Large intestine (tissue), 3 donors: ENCODE results near the gene RPUSD4. TPM values are rescaled to one million over a fixed set of nuclear protein-coding genes. Genes with fewer than 3 reads are reported as not detected.

Source experiments
- DNase-seq, 2 donors: peaks; one replicate each; pipeline versions ENCODE4 v3.0.0 to v3.0.0-alpha.2; 2013
- H3K27ac ChIP-seq: one replicate; pipeline ENCODE4 v1.5.1; 2013; ENCODE audit warnings: low read length
- H3K27me3 ChIP-seq: 2 replicates; pipeline ENCODE4 v1.6.1; 2013; ENCODE audit warnings: low read length; ENCODE audit not compliant: control insufficient read depth, insufficient read depth
- H3K36me3 ChIP-seq: 2 replicates; pipeline ENCODE4 v1.6.1; 2013; ENCODE audit warnings: low read length; ENCODE audit not compliant: control insufficient read depth, insufficient read depth
- H3K4me1 ChIP-seq: one replicate; pipeline ENCODE4 v1.6.1; 2013; ENCODE audit warnings: low read length; ENCODE audit not compliant: control insufficient read depth, insufficient read depth
- H3K4me3 ChIP-seq: one replicate; pipeline ENCODE4 v1.5.1; 2013; ENCODE audit warnings: low read length
- H3K9me3 ChIP-seq: one replicate; pipeline ENCODE4 v1.6.1; 2013; ENCODE audit warnings: mild to moderate bottlenecking, low read depth, low read length, moderate library complexity; ENCODE audit not compliant: control insufficient read depth
- WGBS: methylation state at CpG from one replicate; pipeline ENCODE4 v1.1.5; 2013; ENCODE audit warnings: low lambda C conversion rate; ENCODE audit not compliant: insufficient coverage; 5-methylcytosine and 5-hydroxymethylcytosine counted together
- polyA plus RNA-seq: library from polyadenylated mRNA; unstranded; fragments of 120-200 nt; gene quantifications from one replicate; pipeline ENCODE4 v1.2.1, GENCODE V29; 2013

RPUSD4 gene
- polyA plus RNA-seq, 1 donor, result 38.8 TPM

DNA sequence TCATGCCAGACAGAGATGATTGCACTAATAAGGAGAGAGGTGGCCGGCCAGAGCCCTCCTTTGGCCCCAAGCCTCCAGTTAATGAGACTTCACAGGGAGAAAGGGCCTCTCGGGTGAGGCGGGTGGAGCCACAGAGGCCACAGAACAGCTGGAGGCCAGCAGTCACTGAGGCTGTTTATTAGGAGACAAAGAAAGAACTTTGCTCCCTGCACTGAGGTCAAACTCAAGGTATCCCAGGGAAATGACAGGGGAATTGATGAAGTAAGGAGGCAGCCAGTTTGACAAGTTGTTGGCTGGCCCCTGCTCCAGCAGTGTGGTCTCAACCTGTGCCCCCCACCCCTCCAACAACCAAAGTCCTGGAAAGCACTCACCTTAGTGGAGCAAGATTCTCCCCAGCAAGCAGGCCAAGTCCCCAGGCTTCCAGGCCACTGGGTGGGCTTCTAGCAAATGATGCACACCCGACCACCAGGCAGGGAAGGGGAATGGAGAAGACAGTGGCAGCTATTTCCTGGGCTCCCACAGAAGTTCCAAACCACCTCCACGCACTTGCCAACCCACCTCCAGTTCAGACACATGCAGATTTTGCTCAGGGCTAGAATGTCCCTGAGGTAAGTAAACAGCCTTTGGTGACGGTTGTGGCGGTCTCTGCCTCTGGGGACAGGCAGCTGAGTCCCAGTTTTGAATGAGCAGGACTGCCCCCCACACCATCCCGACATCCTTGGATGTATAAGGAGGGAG, 53.2 kb downstream of the RPUSD4 start:
- peak; percentile 82 to 93 for DNase-seq
- H3K4me1 ChIP-seq, result peaks cover 71% of the 10 kb centered on the region
- H3K27me3 ChIP-seq, result no peaks in the 10 kb centered on the region
- H3K4me3 ChIP-seq, result no peak overlapping the region
- H3K36me3 ChIP-seq, result no peaks in the 10 kb centered on the region
- no peaks in the 10 kb centered on the region for H3K9me3 ChIP-seq
- no CpG with 5 or more reads among the region's 8 CpGs for WGBS
- H3K27ac ChIP-seq, result peak overlapping the region; percentile 76

- H3K4me1 ChIP-seq, result peaks cover 67% of the 10 kb centered on the region
Measured at GRCh38 chr11:126157326-126158030, 54.0 kb downstream of the RPUSD4 start.

GRCh38 chr11:126156814-126157213, 54.6 kb downstream of the RPUSD4 start:
- Histone ChIP-seq H3K27ac (no peak overlapping the region), H3K9me3 (no peaks in the 10 kb centered on the region), H3K27me3 (no peaks in the 10 kb centered on the region), H3K36me3 (no peaks in the 10 kb centered on the region), H3K4me3 (no peak overlapping the region), H3K4me1 (peaks cover 64% of the 10 kb centered on the region)
- WGBS, result 88% methylated on average over 3 of the region's 8 CpGs
- DNase-seq, result no peak

More at GRCh38 chr11:126157326-126158030, 54.0 kb downstream of the RPUSD4 start:
- H3K36me3 ChIP-seq, result no peaks in the 10 kb centered on the region
- WGBS, result no CpG with 5 or more reads among the region's 7 CpGs
- no peaks in the 10 kb centered on the region for H3K27me3 ChIP-seq
- H3K9me3 ChIP-seq, result no peaks in the 10 kb centered on the region
- H3K27ac ChIP-seq, result peak overlapping the region; percentile 71
- no peak for DNase-seq
- no peak overlapping the region for H3K4me3 ChIP-seq

- Histone ChIP-seq H3K4me3 (no peak overlapping the region), H3K36me3 (no peaks in the 10 kb centered on the region), H3K9me3 (no peaks in the 10 kb centered on the region), H3K27ac (no peak overlapping the region), H3K27me3 (no peaks in the 10 kb centered on the region), H3K4me1 (peaks cover 57% of the 10 kb centered on the region)
- WGBS, result 79% methylated on average over 7 of the region's 28 CpGs
- no peak for DNase-seq
Measured at GRCh38 chr11:126155402-126156187, 55.9 kb downstream of the RPUSD4 start.

DNA sequence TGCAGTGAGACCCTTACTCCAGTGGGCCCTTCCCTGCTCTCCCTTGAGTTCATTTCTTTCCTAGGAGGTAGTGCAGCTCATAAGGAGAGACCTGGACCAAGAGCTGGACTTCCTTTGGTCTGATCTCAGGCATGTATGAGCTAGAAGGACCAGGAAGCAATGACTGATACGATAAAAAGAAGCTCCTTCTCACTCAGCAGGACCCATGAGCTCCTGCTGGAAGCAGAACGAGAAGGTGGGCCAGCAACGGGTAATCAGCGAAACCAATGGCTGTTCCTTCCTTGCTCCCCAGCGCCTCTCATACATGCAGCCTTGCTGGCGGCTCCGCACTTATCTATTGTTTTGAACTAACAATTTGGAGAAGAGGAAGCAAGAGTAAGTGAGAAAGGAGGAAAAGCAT, 56.8 kb downstream of the RPUSD4 start:
- H3K27ac ChIP-seq, result peak overlapping the region; percentile 71
- no peak overlapping the region for H3K4me3 ChIP-seq
- no CpG with 5 or more reads among the region's 7 CpGs for WGBS

DNA sequence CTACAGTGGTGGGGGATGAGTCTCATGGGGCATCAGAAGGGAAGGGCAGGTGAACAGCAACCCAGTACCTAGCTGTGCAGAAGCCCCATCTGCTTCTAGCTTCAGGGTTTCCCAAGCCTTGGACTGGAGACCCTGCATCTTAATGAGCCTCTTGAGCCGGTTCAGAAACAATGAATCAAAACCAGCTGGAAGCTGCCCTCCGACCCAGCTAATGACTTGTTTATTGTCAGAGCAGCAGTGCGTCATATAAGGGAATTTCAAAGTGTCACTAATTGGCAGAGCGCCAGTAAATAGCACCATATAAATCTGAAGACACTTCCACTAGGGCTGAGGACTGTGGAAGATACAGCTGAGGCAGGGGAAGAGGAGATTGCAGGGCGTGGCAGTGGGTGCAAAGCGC, 57.5 kb downstream of the RPUSD4 start:
- H3K27ac ChIP-seq, result peak overlapping the region; percentile 71
- no peaks in the 10 kb centered on the region for H3K27me3 ChIP-seq
- peaks cover 46% of the 10 kb centered on the region for H3K4me1 ChIP-seq
- peak; percentile 92 to 96 for DNase-seq
- no CpG with 5 or more reads among the region's 6 CpGs for WGBS
- no peaks in the 10 kb centered on the region for H3K9me3 ChIP-seq
- no peaks in the 10 kb centered on the region for H3K36me3 ChIP-seq
- H3K4me3 ChIP-seq, result no peak overlapping the region

More for the DNA sequence above, 56.8 kb downstream of the RPUSD4 start:
- Histone ChIP-seq H3K9me3 (no peaks in the 10 kb centered on the region), H3K4me1 (peaks cover 48% of the 10 kb centered on the region), H3K27me3 (no peaks in the 10 kb centered on the region), H3K36me3 (no peaks in the 10 kb centered on the region)
- no peak for DNase-seq

DNA sequence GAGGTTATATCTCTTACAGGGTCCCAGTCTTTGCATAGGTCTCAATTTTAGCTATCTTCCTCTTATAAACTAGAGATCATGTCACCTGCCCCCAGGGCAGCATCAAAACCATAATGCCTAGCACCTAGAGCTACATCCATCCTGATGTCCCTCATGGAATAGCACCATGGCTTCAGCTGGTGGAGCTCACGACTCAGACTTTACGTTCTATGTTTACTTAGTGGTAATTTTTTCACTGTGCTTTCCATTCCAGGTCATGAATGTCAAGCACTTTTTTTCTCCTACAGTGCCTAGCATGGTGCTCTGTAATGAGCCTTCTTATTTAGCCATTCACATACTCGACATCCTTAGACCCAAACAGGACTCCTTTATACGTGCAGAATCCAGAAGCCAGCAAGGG, 58.4 kb downstream of the RPUSD4 start:
- Histone ChIP-seq H3K27ac (no peak overlapping the region), H3K36me3 (no peaks in the 10 kb centered on the region), H3K4me1 (peaks cover 46% of the 10 kb centered on the region), H3K4me3 (no peak overlapping the region), H3K9me3 (no peaks in the 10 kb centered on the region), H3K27me3 (no peaks in the 10 kb centered on the region)
- no peak for DNase-seq
- WGBS, result no CpG with 5 or more reads among the region's 4 CpGs

DNA sequence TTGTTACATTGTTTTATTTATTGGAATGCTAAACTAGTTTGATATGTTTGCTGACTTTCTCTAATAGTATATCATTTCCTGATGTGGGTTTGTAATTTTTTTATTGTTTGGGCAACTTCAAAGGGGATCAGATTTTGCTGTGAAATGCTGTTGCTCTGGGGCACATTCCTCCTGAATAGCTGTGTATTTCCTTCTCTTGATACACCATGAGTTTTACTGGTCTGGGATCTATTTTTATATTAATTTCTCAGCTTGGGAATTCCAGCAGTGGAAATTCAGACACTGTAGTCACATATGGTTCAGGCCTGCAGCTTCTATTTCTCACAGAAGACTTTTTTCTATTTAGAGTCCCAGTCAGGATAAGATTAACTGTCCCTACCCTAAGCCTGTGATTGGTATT, 58.9 kb downstream of the RPUSD4 start:
- Histone ChIP-seq H3K4me1 (peaks cover 46% of the 10 kb centered on the region), H3K9me3 (no peaks in the 10 kb centered on the region), H3K36me3 (no peaks in the 10 kb centered on the region), H3K4me3 (no peak overlapping the region), H3K27ac (no peak overlapping the region), H3K27me3 (no peaks in the 10 kb centered on the region)
- DNase-seq, result no peak

DNA sequence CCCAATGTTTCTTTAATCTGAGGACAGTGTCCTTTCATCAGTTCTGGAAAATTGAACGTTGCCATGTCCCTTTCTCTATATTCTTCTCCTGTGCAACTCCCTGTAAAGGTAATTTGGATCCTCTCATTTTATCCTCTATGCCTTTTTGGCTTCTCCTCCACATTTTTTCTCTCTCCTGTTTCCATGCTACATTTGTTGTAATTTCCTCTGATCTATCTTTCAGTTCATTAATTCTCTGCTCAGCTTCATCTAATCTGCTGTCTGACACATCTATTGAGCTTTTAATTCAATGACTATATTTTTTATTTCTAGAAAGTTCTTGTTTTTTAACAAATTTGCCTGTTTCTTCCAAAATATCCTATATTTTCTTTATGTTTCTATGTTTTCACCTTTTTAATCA, 59.3 kb downstream of the RPUSD4 start:
- Histone ChIP-seq H3K27ac (no peak overlapping the region), H3K36me3 (no peaks in the 10 kb centered on the region), H3K27me3 (no peaks in the 10 kb centered on the region), H3K9me3 (no peaks in the 10 kb centered on the region), H3K4me1 (peaks cover 46% of the 10 kb centered on the region), H3K4me3 (no peak overlapping the region)
- no peak for DNase-seq
- no CpG with 5 or more reads among the region's 1 CpG for WGBS
